GM18517 (cell line): ENCODE measurements around the gene CLDN6.
"Not testable (repeated sequence)": the region's sequence is repeated elsewhere in the genome, so short reads cannot be mapped to it uniquely, and the experiment has no call there.

Experiments used
- ATAC-seq: cut with Tn5 transposase; IDR thresholded peaks from one replicate; pipeline ENCODE4 v1.9.1; 2021; ENCODE audit warnings: mild to moderate bottlenecking, moderate library complexity; ENCODE audit not compliant: unreplicated experiment

CLDN6 gene

GRCh38 chr16:3052571-3053329, 34.8 kb upstream of the CLDN6 start:
- ATAC-seq: not testable (repeated sequence)

GRCh38 chr16:3051494-3051893, 33.5 kb upstream of the CLDN6 start:
- no peak for ATAC-seq

- no peak for ATAC-seq
Observed at GRCh38 chr16:3051009-3051408, 33.0 kb upstream of the CLDN6 start.

GRCh38 chr16:3050487-3050886, 32.5 kb upstream of the CLDN6 start:
- no peak for ATAC-seq

GRCh38 chr16:3049921-3050481, 32.0 kb upstream of the CLDN6 start:
- no peak for ATAC-seq

GRCh38 chr16:3047387-3047720, 29.4 kb upstream of the CLDN6 start:
- ATAC-seq: no peak

- ATAC-seq: no peak
Observed at GRCh38 chr16:3046641-3047386, 28.8 kb upstream of the CLDN6 start.

GRCh38 chr16:3045758-3046640, 28.0 kb upstream of the CLDN6 start, which contains the start of gene MMP25:
MMP25 (plus strand) TSS chr16:3046561; CDS start chr16:3046918, 357 bp downstream.
- ATAC-seq: no peak

GRCh38 chr16:3044708-3045107, 26.7 kb upstream of the CLDN6 start:
- no peak for ATAC-seq

GRCh38 chr16:3042376-3042775, 24.4 kb upstream of the CLDN6 start:
- ATAC-seq: no peak

- ATAC-seq: no peak
Observed at GRCh38 chr16:3038896-3039295, 20.9 kb upstream of the CLDN6 start.

GRCh38 chr16:3038256-3038655, 20.3 kb upstream of the CLDN6 start:
- no peak for ATAC-seq

GRCh38 chr16:3036726-3037315, 18.8 kb upstream of the CLDN6 start, which contains the start of gene BICDL2:
BICDL2 (minus strand) TSS chr16:3036944; CDS start chr16:3035496, 1,448 bp downstream.
- ATAC-seq: no peak

GRCh38 chr16:3035972-3036725, 18.2 kb upstream of the CLDN6 start:
- ATAC-seq: no peak

- ATAC-seq: no peak
Observed at GRCh38 chr16:3035289-3035971, 17.4 kb upstream of the CLDN6 start.

GRCh38 chr16:3032624-3033023, 14.6 kb upstream of the CLDN6 start:
- no peak for ATAC-seq

- ATAC-seq: no peak
Observed at GRCh38 chr16:3030222-3031212, 12.5 kb upstream of the CLDN6 start.
